Left hindlimb (tissue), 1 donor: Measurements from ENCODE around the gene DNAAF3.
"Not testable (repeated sequence)": the region's sequence is repeated elsewhere in the genome, so short reads cannot be mapped to it uniquely, and the experiment has no call there.

Experiments used
- DNase-seq: peaks from one replicate; pipeline ENCODE4 v3.0.0-alpha.2; 2018

DNAAF3 gene

GRCh38 chr19:55175117-55175867, 8.9 kb upstream of the DNAAF3 start:
- no peak for DNase-seq

- DNase-seq = no peak
Measured at GRCh38 chr19:55174425-55175116, 8.2 kb upstream of the DNAAF3 start.

GRCh38 chr19:55173714-55174409, 7.4 kb upstream of the DNAAF3 start:
- DNase-seq = no peak

GRCh38 chr19:55173186-55173713, 6.8 kb upstream of the DNAAF3 start:
- no peak for DNase-seq

- DNase-seq = no peak
Measured at GRCh38 chr19:55172741-55173140, 6.3 kb upstream of the DNAAF3 start.

GRCh38 chr19:55172318-55172717, 5.9 kb upstream of the DNAAF3 start:
- not testable (repeated sequence) for DNase-seq

- DNase-seq = no peak
Measured at GRCh38 chr19:55171440-55171839, 5.0 kb upstream of the DNAAF3 start.

GRCh38 chr19:55169136-55169535, 2.7 kb upstream of the DNAAF3 start:
- no peak for DNase-seq

- DNase-seq = no peak
Measured at GRCh38 chr19:55165952-55166529, 372 bp downstream of the DNAAF3 start.

GRCh38 chr19:55161571-55162322, 4.7 kb downstream of the DNAAF3 start:
- no peak for DNase-seq

GRCh38 chr19:55160986-55161365, 5.4 kb downstream of the DNAAF3 start:
- no peak for DNase-seq

- peak; percentile 79 for DNase-seq
Measured at GRCh38 chr19:55160128-55160985, 6.1 kb downstream of the DNAAF3 start.

- DNase-seq = no peak
Measured at GRCh38 chr19:55158848-55159749, 7.3 kb downstream of the DNAAF3 start.

GRCh38 chr19:55158423-55158822, 8.0 kb downstream of the DNAAF3 start:
- DNase-seq = no peak

- no peak for DNase-seq
Measured at GRCh38 chr19:55157064-55157908, 9.1 kb downstream of the DNAAF3 start, which contains the start of gene TNNI3. TSS of gene TNNI3 (minus strand) at chr19:55157732. CDS start at chr19:55157589, 143 bp downstream.

- DNase-seq = no peak
Measured at GRCh38 chr19:55156202-55157063, 10.0 kb downstream of the DNAAF3 start.

GRCh38 chr19:55155784-55156183, 10.6 kb downstream of the DNAAF3 start:
- DNase-seq = not testable (repeated sequence)

GRCh38 chr19:55153652-55154264, 12.7 kb downstream of the DNAAF3 start:
- DNase-seq = no peak
